RWPE1 (cell line): ENCODE results near the gene CBFA2T2.
A peak's percentile ranks its signal among the peaks of the same experiment; 100 is the strongest.
"Not testable (repeated sequence)": the region's sequence is repeated elsewhere in the genome, so short reads cannot be mapped to it uniquely, and the experiment has no call there.

ENCODE experiments used
- CTCF ChIA-PET: fragments of 350-600 bp; sonication (Branson Sonifier 250); formaldehyde crosslinking; extraction: SDS; loops from one replicate; lab custom pipeline; 2021; lab: Yijun Ruan, JAX
- POLR2A ChIA-PET: fragments of 400-600 bp; formaldehyde crosslinking; extraction: SDS; loops from one replicate; lab custom pipeline; 2020; ENCODE audit warnings: antibody characterized with exemption; ENCODE audit not compliant: low non-redundant PET; lab: Yijun Ruan, JAX
- DNase-seq: peaks from one replicate; pipeline ENCODE4 v3.0.0; 2012; ENCODE audit warnings: low spot score
- H3K27ac ChIP-seq: fragments of 450-650 bp; 2 replicates; pipeline ENCODE4 v1.5.1; 2017
- TF ChIP-seq, protein P1 (sequence below): fragments of 450-650 bp; conservative IDR thresholded peaks from 2 replicates; pipeline ENCODE4 v1.5.1; 2017; ENCODE audit warnings: low read depth, mild to moderate bottlenecking

CBFA2T2 gene

DNA sequence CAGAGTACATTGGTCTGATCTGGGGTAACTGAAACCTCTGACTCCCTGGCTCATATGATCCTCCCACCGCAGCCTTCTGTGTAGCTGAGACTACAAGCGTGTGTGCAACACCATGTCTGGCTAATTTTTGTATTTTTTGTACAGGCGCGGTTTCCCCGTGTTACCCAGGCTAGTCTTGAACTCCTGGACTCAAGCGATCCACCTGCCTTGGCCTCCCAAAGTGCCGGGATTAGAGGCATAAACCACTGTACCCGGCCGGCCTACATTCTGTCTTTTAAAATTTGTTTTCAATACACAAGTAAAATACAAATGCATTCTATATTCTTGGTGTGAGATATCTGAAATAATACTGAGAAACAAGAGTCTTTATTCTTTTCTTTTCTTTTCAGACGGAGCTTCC lies 1.7 kb upstream of the CBFA2T2 start:
- peak overlapping the region; percentile 89 for H3K27ac ChIP-seq
- POLR2A ChIA-PET = interaction anchor here (0.6 to 1.1 kb wide), 2 partner anchors 162 to 165 kb away, joined by 3 to 4 read pairs; no protein-coding TSS in a partner anchor
- CTCF ChIA-PET = no interaction called here
- TF ChIP-seq, protein P1, sequence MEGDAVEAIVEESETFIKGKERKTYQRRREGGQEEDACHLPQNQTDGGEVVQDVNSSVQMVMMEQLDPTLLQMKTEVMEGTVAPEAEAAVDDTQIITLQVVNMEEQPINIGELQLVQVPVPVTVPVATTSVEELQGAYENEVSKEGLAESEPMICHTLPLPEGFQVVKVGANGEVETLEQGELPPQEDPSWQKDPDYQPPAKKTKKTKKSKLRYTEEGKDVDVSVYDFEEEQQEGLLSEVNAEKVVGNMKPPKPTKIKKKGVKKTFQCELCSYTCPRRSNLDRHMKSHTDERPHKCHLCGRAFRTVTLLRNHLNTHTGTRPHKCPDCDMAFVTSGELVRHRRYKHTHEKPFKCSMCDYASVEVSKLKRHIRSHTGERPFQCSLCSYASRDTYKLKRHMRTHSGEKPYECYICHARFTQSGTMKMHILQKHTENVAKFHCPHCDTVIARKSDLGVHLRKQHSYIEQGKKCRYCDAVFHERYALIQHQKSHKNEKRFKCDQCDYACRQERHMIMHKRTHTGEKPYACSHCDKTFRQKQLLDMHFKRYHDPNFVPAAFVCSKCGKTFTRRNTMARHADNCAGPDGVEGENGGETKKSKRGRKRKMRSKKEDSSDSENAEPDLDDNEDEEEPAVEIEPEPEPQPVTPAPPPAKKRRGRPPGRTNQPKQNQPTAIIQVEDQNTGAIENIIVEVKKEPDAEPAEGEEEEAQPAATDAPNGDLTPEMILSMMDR = no peak
- no peak for DNase-seq

DNA sequence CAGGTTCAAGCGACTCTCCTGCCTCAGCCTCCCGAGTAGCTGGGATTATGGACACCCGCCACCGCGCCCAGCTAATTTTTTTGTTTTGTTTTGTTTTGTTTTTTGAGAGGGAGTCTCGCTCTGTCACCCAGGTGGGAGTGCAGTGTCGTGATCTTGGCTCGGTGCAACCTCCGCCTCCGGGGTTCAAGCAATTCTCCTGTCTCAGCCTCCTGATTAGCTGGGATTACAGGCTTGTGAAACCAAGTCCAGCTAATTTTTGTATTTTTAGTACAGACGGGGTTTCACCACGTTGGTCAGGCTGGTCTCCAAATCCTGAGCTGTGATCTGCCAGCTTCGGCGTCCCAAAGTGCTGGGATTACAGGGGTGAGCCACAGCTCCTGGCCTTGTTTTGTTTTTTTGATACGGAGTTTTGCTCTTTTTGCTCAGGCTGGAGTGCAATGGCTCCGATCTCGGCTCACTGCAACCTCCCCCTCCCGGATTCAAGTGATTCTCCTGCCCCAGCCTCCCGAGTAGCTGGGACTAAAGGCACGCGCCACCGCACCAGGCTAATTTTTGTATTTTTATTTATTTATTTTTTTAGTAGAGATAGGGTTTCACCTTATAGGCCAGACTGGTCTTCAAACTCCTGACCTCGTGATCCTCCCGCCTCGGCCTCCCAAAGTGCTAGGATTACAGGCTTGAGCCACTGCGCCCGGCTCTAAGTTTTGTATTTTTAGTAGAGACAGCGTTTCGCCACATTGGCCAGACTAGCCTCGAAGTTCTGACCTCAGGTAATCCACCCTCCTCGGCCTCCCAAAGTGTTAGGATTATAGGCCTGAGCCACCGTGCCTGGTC lies 1.0 kb upstream of the CBFA2T2 start:
- H3K27ac ChIP-seq = peak overlapping the region; percentile 89
- ChIA-PET POLR2A (interaction anchor here (0.6 to 1.7 kb wide), 6 partner anchors 15 to 174 kb away, joined by 3 to 7 read pairs (median 4); partner anchors contain the start of gene SNTA1), CTCF (interaction anchor here (1.0 to 1.2 kb wide), 2 partner anchors 31 to 179 kb away, joined by 4 to 5 read pairs; no protein-coding TSS in a partner anchor)
- not testable (repeated sequence) for DNase-seq

DNA sequence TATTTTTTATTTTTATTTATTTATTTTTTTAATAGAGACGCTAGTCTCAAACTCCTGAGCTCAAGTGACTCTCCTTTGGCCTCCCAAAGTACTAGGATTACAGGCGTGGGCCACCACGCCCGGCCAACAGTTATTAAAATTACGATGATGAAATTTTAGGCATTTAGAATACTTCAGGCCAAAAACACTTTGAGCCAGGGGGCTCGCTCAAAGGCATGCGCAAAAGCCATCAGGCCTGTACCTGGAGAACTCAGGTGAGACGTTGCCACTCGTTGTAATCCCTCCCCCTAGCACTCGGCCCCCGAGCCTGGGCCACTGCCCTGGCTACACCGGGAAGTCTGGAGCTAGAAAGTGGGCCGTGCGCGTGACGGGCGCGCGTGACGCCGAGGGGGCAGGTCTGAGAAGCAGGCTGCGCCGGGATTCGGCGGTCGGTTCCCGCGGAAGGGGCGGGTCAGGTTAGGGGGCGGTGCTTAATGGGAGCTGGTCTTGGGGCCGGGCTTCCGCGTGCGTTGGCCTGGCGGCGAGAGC lies 337 bp upstream of the CBFA2T2 start:
- POLR2A ChIA-PET = interaction anchor here (0.6 to 1.7 kb wide), 10 partner anchors 15 to 955 kb away, joined by 3 to 8 read pairs (median 4); partner anchors contain the start of gene SNTA1
- CTCF ChIA-PET = interaction anchor here (1.0 to 1.6 kb wide), 3 partner anchors 11 to 178 kb away, joined by 4 to 10 read pairs (median 5); no protein-coding TSS in a partner anchor
- TF ChIP-seq, protein P1 = no peak
- peak; percentile 100 for DNase-seq
- peak overlapping the region; percentile 89 for H3K27ac ChIP-seq

DNA sequence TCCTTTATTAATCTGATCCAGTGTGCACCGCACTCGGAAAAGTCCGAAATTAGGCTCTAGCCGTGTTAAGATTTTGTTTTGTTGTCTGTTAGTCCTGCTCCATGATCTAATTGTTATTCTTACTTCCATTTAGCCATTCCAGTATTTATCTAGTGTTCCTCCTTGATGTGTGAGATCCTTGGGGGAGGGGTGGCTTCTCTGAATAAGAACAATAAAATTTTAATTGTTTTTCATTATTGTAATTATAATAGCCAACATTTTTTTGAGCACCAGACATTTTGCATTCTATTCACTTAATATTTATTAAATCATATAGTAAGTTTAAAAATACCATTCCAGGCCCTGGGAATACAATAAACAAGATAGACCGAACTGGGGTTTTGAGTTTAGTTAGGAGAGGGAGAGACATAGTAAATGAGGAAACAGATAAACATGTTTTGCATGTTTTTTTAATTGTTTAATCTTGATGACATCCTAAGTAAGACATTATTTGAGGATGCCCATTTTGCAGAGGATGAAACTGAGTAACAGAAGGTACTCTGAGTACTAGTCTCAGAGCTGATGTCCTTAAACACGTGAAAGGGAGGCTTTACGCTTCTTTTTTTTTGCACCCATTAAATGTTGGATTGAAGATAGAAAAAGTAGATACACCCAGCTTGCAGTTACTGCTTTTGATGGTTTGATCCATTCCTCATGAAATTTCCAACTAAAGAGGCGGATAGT lies 1.2 kb downstream of the CBFA2T2 start:
- ChIA-PET CTCF (interaction anchor here (0.8 to 1.6 kb wide), 2 partner anchors 10 to 34 kb away, joined by 3 to 10 read pairs; no protein-coding TSS in a partner anchor), POLR2A (interaction anchor here (0.6 to 1.7 kb wide), 7 partner anchors 20 to 618 kb away, joined by 3 to 7 read pairs (median 4); partner anchors contain the start of gene SNTA1)
- TF ChIP-seq, protein P1 = no peak
- peak overlapping the region; percentile 89 for H3K27ac ChIP-seq
- DNase-seq = peak; percentile 41

DNA sequence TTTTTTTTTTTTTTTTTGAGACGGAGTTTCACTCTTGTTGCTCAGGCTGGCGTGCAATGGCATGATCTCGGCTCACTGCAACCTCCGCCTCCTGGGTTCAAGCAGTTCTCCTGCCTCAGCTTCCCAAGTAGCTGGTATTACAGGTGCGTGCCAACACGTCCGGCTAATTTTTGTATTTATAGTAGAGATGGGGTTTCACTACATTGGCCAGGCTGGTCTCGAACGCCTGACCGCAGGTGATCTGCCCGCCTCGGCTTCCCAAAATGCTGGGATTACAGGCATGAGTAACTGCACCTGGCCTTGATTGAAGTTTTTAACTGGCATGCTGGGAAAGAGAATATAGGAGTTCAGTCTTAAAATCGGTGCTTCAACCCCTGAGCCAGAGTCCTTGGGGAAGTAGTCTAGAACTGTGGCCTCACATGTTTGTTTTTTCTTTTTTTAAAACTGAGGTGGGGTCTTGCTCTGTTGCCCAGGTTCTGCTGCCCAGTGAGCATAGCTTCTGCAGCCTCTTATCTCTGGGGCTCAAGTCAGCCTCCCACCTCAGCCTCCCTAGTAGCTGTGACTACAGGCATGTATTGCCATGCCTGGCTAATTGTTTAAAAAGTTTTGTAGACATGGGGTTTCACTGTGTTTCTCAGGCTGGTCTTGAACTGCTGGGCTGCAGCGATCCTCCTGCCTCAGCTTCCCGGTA lies 3.3 kb downstream of the CBFA2T2 start:
- ChIA-PET CTCF (no interaction called here), POLR2A (interaction anchor here (0.7 kb wide), 1 partner anchor 204 kb away, joined by 4 read pairs; no protein-coding TSS in a partner anchor)
- peak overlapping the region; percentile 38 for H3K27ac ChIP-seq
- TF ChIP-seq, protein P1 = no peak
- DNase-seq = no peak

DNA sequence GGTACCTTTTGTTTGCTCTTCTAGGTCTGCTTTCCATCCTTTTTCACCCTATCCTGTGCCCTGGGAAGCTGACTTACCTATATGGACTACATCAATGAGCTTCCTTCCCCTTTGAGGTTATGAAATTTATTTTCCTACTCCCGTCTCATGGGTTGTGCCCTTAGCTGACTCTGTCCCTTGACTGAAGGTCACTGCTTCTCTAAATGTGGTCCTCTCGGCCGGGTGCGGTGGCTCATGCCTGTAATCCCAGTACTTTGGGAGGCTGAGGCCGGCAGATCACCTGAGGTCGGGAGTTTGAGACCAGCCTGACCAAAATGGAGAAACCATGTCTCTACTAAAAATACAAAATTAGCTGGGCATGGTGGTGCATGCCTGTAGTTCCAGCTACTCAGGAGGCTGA lies 6.9 kb downstream of the CBFA2T2 start:
- POLR2A ChIA-PET, DNase-seq, H3K27ac ChIP-seq: not testable (repeated sequence)
- CTCF ChIA-PET = interaction anchor here (0.9 to 1.1 kb wide), 2 partner anchors 22 to 80 kb away, joined by 3 read pairs; no protein-coding TSS in a partner anchor
